ENCODE measurements around the gene SPEN.

SPEN gene

GRCh38 chr1:15939181-15940109 lies 91.9 kb downstream of the SPEN start (continued):
- TF ChIP-seq INSM2 (tag by site-specific recombination; IDR thresholded peaks at IDR 0.05), result no peak
- TF ChIP-seq ZNF266 (tag by site-specific recombination; IDR thresholded peaks at IDR 0.05; ENCODE audit: low read depth), result no peak
- TF ChIP-seq TRIM28 (IDR thresholded peaks at IDR 0.05; ENCODE audit: borderline replicate concordance, low read length), result peak; percentile 54; the same call in 1 of the 2 replicates
- TF ChIP-seq ZNF600 (tag by site-specific recombination; IDR thresholded peaks at IDR 0.05), result peak; percentile 84
- no peak for TF ChIP-seq ZNF391 (tag by site-specific recombination; IDR thresholded peaks at IDR 0.05; ENCODE audit: borderline replicate concordance, low read depth)
- no peak for TF ChIP-seq ZNF341 (tag by site-specific recombination; IDR thresholded peaks at IDR 0.05; ENCODE audit: low read depth)

- CTCF ChIA-PET, result interaction anchor here (0.6 kb wide), 1 partner anchor 128 kb away, joined by 3 read pairs; no protein-coding TSS in a partner anchor
- TF ChIP-seq GLIS1 (tag by site-specific recombination; IDR thresholded peaks at IDR 0.05) (peak; percentile 75), ZNF2 (tag by site-specific recombination; IDR thresholded peaks at IDR 0.05) (no peak), ZNF18 (tag by site-specific recombination; IDR thresholded peaks at IDR 0.05) (peak; percentile 31; the same call in 1 of the 2 replicates), ZNF175 (tag by site-specific recombination; IDR thresholded peaks at IDR 0.05) (no peak), ZNF48 (tag by site-specific recombination; IDR thresholded peaks at IDR 0.05) (no peak), CTCF (tag by site-specific recombination; IDR thresholded peaks at IDR 0.05) (no peak), OSR2 (tag by site-specific recombination; IDR thresholded peaks at IDR 0.05) (peak; percentile 59), GLI2 (tag by site-specific recombination; IDR thresholded peaks at IDR 0.05; ENCODE audit: borderline replicate concordance, low read depth) (no peak), MZF1 (tag by site-specific recombination; IDR thresholded peaks at IDR 0.05; ENCODE audit: borderline replicate concordance) (peak; percentile 41; the same call in 1 of the 2 replicates), ZNF221 (tag by site-specific recombination; IDR thresholded peaks at IDR 0.05; ENCODE audit: borderline replicate concordance) (no peak), ZNF10 (tag by site-specific recombination; IDR thresholded peaks at IDR 0.05) (no peak), ATF2 (tag by site-specific recombination; IDR thresholded peaks at IDR 0.05; ENCODE audit: low read depth) (no peak), ZNF747 (tag by site-specific recombination; IDR thresholded peaks at IDR 0.05) (no peak), ZSCAN18 (tag by site-specific recombination; IDR thresholded peaks at IDR 0.05) (no peak), ZNF266 (tag by site-specific recombination; IDR thresholded peaks at IDR 0.05; ENCODE audit: low read depth) (no peak), ZNF24 (tag by site-specific recombination; IDR thresholded peaks at IDR 0.05) (no peak), KLF16 (tag by site-specific recombination; IDR thresholded peaks at IDR 0.05) (no peak), ZNF366 (tag by site-specific recombination; conservative IDR thresholded peaks at IDR 0.05) (no peak), ZIC2 (tag by site-specific recombination; IDR thresholded peaks at IDR 0.05) (peak; percentile 56)
- POLR2A ChIA-PET, result interaction anchor here (0.6 kb wide), 1 partner anchor 104 kb away, joined by 8 read pairs; no protein-coding TSS in a partner anchor
- Histone ChIP-seq H3K27ac (ENCODE audit: extremely low read depth, low read depth, low read length) (no peak overlapping the region), H3K4me3 (ENCODE audit: low read depth, low read length) (no peak overlapping the region), H3K36me3 (ENCODE audit: control insufficient read depth in 2 of 2, insufficient read depth in 1 of 2, low read length in 2 of 2) (peaks cover 7 to 99% of the 10 kb centered on the region in 2 experiments; a peak in 2 of 3 replicates), H3K4me1 (ENCODE audit: control insufficient read depth, insufficient read depth, low read length) (no peaks in the 10 kb centered on the region), H3K9me3 (ENCODE audit: control insufficient read depth, insufficient read depth, low read depth, low read length) (no peaks in the 10 kb centered on the region)
Observed at GRCh38 chr1:15940110-15941043, 92.9 kb downstream of the SPEN start.
